Measurements from ENCODE around the gene NFU1.

Gene NFU1

GRCh38 chr2:69353360-69353759 is 83.9 kb downstream of the NFU1 start:
- DNase-seq (ENCODE audit: low read depth in 2 of 2, low spot score in 1 of 2), result no peak

- no peak for DNase-seq (ENCODE audit: low read depth in 2 of 2, low spot score in 1 of 2)
These were observed 88.5 kb downstream of the NFU1 start for GRCh38 chr2:69348781-69349180.

Measured in stimulated activated CD8-positive, alpha-beta memory T cell treated with anti-CD3 and anti-CD28 coated beads, Interleukin-4, amount 100 ng/mL, for 1 hour (primary cell).